ENCODE data around the gene CNR2.
"Not testable (repeated sequence)": the region's sequence is repeated elsewhere in the genome, so short reads cannot be mapped to it uniquely, and the experiment has no call there.

The CNR2 gene

GRCh38 chr1:23916209-23917131, 3.3 kb upstream of the CNR2 start:
- DNase-seq, result peak in 15 of 56 donors; percentile 2 to 47 (median 10)

GRCh38 chr1:23915466-23915865, 2.3 kb upstream of the CNR2 start:
- DNase-seq, result no peak

- no peak for DNase-seq
These were observed 1.8 kb upstream of the CNR2 start for GRCh38 chr1:23914921-23915320.

GRCh38 chr1:23911921-23912320, 1.2 kb downstream of the CNR2 start:
- no peak for DNase-seq

- no peak for DNase-seq
These were observed 2.5 kb downstream of the CNR2 start for GRCh38 chr1:23910553-23911246.

- no peak for DNase-seq
These were observed 3.0 kb downstream of the CNR2 start for GRCh38 chr1:23910144-23910543.

GRCh38 chr1:23909412-23909811, 3.8 kb downstream of the CNR2 start:
- DNase-seq, result no peak

GRCh38 chr1:23908453-23909341, 4.5 kb downstream of the CNR2 start:
- no peak for DNase-seq

GRCh38 chr1:23906731-23907130, 6.4 kb downstream of the CNR2 start:
- no peak for DNase-seq

- DNase-seq, result no peak
These were observed 7.6 kb downstream of the CNR2 start for GRCh38 chr1:23905461-23906025.

GRCh38 chr1:23904748-23905357, 8.3 kb downstream of the CNR2 start:
- DNase-seq, result no peak

GRCh38 chr1:23903754-23904153, 9.4 kb downstream of the CNR2 start:
- no peak for DNase-seq

- DNase-seq, result peak in 1 of 56 donors; percentile 35
These were observed 10.6 kb downstream of the CNR2 start for GRCh38 chr1:23902321-23903278.

GRCh38 chr1:23900017-23900416, 13.1 kb downstream of the CNR2 start:
- not testable (repeated sequence) for DNase-seq

- no peak for DNase-seq
These were observed 14.1 kb downstream of the CNR2 start for GRCh38 chr1:23899070-23899469.

- no peak for DNase-seq
These were observed 16.1 kb downstream of the CNR2 start for GRCh38 chr1:23897083-23897482.

- no peak for DNase-seq
These were observed 16.7 kb downstream of the CNR2 start for GRCh38 chr1:23896491-23896890.

- DNase-seq, result no peak
These were observed 17.2 kb downstream of the CNR2 start for GRCh38 chr1:23895993-23896392.

- DNase-seq, result no peak
These were observed 18.1 kb downstream of the CNR2 start for GRCh38 chr1:23895082-23895481.

- DNase-seq, result no peak
These were observed 24.1 kb downstream of the CNR2 start for GRCh38 chr1:23889074-23889473.
